ENCODE measurements around the gene VANGL1.

DNA sequence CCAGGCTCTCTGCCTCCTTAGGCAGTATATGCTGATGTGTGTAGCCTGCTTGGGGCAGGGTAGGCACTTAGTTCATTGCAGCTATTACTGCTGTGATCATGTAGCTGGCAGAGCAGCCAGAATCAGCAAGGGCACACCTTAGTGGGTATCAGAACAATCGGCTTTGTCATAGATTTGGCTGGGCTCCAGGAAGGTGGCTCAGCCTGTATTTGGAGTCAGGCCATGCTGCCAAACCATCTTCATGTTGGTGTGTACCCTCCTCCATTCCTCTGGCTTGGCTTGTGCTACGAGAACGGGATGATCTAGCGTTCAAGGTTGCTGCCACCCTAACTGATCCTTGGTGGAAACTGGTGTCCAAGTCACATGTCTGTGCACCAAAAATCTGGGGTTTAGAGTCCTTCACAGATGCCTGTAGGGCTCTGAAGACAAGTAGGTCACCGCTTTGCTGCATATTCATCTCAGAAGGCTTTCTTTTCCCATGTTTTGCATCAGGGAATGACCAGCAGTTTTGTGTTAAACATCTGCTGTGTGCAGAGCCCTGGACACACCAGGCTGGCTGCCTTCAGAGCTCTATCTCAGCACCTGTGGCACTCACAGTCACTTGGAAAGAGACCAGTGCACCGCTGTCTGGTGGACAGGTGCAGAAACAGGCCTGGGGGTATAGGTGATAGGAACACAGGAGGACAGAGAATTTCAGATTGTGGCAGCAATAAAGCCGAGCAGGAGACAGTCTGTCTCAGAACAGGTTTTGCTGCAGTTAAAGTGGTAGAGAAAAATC lies 23.7 kb downstream of the VANGL1 start:
- TF ChIP-seq, protein P1, sequence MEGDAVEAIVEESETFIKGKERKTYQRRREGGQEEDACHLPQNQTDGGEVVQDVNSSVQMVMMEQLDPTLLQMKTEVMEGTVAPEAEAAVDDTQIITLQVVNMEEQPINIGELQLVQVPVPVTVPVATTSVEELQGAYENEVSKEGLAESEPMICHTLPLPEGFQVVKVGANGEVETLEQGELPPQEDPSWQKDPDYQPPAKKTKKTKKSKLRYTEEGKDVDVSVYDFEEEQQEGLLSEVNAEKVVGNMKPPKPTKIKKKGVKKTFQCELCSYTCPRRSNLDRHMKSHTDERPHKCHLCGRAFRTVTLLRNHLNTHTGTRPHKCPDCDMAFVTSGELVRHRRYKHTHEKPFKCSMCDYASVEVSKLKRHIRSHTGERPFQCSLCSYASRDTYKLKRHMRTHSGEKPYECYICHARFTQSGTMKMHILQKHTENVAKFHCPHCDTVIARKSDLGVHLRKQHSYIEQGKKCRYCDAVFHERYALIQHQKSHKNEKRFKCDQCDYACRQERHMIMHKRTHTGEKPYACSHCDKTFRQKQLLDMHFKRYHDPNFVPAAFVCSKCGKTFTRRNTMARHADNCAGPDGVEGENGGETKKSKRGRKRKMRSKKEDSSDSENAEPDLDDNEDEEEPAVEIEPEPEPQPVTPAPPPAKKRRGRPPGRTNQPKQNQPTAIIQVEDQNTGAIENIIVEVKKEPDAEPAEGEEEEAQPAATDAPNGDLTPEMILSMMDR (IDR thresholded peaks at IDR 0.05): no peak
- TF ChIP-seq POLR2A (IDR thresholded peaks at IDR 0.05) (no peak), POLR2AphosphoS5 (IDR thresholded peaks at IDR 0.05) (peak; percentile 17)

All from prostate gland (tissue), 2 donors.